Measurements from ENCODE around the gene RNF13.

DNA sequence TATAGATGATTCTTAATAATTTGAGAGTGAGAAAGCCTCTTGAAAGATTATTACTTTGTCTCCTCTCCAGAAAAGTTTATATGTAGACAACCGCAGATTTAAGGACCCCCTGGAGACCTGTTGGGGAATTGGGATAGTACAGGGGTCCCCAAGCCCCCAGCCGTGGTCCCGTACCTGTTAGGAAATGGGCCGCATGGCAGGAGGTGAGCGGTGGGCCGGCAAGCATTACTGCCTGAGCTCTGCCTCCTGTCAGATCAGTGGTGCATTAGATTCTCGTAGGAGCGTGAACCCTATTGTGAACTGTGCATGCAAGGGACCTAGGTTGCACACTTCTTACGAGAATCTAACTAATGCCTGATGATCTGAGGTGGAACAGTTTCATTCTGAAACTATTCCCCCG lies 79.4 kb downstream of the RNF13 start:
- TF ChIP-seq, protein P1, sequence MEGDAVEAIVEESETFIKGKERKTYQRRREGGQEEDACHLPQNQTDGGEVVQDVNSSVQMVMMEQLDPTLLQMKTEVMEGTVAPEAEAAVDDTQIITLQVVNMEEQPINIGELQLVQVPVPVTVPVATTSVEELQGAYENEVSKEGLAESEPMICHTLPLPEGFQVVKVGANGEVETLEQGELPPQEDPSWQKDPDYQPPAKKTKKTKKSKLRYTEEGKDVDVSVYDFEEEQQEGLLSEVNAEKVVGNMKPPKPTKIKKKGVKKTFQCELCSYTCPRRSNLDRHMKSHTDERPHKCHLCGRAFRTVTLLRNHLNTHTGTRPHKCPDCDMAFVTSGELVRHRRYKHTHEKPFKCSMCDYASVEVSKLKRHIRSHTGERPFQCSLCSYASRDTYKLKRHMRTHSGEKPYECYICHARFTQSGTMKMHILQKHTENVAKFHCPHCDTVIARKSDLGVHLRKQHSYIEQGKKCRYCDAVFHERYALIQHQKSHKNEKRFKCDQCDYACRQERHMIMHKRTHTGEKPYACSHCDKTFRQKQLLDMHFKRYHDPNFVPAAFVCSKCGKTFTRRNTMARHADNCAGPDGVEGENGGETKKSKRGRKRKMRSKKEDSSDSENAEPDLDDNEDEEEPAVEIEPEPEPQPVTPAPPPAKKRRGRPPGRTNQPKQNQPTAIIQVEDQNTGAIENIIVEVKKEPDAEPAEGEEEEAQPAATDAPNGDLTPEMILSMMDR (IDR thresholded peaks at IDR 0.05), result no peak
- TF ChIP-seq POLR2A (IDR thresholded peaks at IDR 0.05) (no peak), EP300 (IDR thresholded peaks at IDR 0.05) (no peak)
